LHCN-M2 (cell line): Measurements from ENCODE around the gene SYNE1. TPM values are rescaled to one million over a fixed set of nuclear protein-coding genes. Genes with fewer than 3 reads are reported as not detected.
A peak's percentile ranks its signal among the peaks of the same experiment; 100 is the strongest.
"Not testable (repeated sequence)": the region's sequence is repeated elsewhere in the genome, so short reads cannot be mapped to it uniquely, and the experiment has no call there.

Source experiments
- DNase-seq: peaks from one replicate; pipeline ENCODE4 v3.0.0-alpha.2; 2012; ENCODE audit warnings: low read depth
- total RNA-seq: library from RNA; depleted of rRNA; stranded (reverse); fragments of >200 nt; gene quantifications from 2 replicates; pipeline ENCODE4 v1.2.3, GENCODE V29; 2014

The SYNE1 gene
- total RNA-seq, 1 experiment from 2014 or later, result 55.1 TPM

DNA sequence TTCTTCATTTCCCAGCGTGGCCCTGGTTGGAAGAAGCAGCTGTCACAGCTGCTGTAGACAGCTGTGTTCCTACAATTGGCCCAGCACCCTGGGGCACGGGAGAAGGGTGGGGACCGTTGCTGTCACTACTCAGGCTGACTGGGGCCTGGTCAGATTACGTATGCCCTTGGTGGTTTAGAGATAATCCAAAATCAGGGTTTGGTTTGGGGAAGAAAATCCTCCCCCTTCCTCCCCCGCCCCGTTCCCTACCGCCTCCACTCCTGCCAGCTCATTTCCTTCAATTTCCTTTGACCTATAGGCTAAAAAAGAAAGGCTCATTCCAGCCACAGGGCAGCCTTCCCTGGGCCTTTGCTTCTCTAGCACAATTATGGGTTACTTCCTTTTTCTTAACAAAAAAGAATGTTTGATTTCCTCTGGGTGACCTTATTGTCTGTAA lies 537.0 kb downstream of the SYNE1 start:
- DNase-seq, result peak; percentile 95

GRCh38 chr6:152099446-152100182 lies 537.5 kb downstream of the SYNE1 start:
- DNase-seq, result no peak

DNA sequence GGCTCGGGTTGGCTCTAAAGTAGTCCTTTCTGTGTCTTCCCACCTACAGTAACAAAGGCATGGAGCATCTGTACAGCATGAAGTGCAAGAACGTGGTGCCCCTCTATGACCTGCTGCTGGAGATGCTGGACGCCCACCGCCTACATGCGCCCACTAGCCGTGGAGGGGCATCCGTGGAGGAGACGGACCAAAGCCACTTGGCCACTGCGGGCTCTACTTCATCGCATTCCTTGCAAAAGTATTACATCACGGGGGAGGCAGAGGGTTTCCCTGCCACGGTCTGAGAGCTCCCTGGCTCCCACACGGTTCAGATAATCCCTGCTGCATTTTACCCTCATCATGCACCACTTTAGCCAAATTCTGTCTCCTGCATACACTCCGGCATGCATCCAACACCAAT lies 538.5 kb downstream of the SYNE1 start:
- DNase-seq, result no peak

GRCh38 chr6:152096863-152097496 lies 540.2 kb downstream of the SYNE1 start:
- peak; percentile 93 for DNase-seq

GRCh38 chr6:152094992-152095592 lies 542.1 kb downstream of the SYNE1 start:
- DNase-seq, result peak; percentile 99

- DNase-seq, result no peak
These were observed 542.9 kb downstream of the SYNE1 start for GRCh38 chr6:152094276-152094675.

- no peak for DNase-seq
These were observed 543.5 kb downstream of the SYNE1 start for GRCh38 chr6:152093711-152094110.

DNA sequence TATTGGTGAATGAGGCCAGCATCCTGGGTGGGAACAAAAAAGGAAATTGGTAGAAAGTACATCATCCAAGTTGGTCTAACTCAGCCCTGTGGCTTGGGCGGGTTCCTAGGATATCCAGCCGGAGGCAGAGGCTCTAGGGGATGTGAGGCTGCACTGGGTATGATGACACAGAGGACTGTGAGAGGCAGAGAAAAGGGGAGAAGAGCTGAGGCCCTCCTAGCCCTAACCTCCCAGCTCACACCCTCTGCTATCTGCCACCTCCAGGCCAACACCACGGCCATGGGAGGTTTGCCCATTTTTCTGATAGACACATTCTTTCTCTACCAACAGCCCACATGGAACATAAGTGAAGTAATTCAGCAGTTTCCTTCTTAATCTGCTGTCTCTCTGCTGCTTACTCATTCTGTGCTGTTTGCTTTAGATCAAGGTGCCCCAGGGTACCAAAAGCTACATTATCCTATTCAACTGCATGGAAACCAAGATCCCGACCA lies 545.3 kb downstream of the SYNE1 start:
- peak; percentile 27 for DNase-seq

DNA sequence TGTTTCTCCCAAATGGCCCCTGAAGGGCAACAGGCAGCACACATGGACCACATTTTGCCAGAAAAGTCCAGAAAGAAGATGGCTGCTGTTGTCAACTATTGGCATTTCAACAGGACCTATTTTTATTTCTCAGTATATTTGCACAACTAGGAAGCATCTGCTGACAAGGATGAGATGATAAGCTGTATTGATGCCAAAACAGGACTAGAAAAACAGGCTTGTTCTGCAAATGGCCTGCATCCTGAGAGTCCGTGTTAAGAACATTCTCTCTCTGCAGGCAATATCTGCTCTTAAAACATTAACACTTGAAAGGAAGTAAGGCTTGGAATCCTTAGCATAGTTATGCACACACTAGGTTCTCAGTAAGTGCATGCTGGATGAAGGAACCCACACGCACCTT lies 546.0 kb downstream of the SYNE1 start:
- DNase-seq, result no peak

DNA sequence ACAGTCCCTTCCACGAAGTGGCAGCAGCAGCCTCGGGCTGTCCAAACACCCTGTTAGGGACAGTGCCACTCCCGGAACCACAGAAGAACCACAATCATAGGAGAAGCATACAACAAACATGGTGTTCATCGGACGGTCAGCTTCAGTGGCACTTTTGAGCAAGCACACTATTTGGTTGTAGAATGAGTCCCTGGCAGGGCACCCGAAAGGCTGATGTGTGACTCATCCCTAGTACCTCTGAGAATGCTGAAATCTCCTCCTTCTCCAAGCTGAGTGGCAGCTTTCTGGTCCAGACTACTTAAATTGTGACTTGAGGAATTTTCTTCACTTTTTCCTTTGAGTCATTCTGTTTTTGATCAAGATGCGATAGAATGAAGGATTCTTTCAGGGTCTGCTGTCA lies 547.2 kb downstream of the SYNE1 start:
- peak; percentile 68 for DNase-seq

- peak; percentile 90 for DNase-seq
These were observed 549.5 kb downstream of the SYNE1 start for GRCh38 chr6:152087701-152088100.

DNA sequence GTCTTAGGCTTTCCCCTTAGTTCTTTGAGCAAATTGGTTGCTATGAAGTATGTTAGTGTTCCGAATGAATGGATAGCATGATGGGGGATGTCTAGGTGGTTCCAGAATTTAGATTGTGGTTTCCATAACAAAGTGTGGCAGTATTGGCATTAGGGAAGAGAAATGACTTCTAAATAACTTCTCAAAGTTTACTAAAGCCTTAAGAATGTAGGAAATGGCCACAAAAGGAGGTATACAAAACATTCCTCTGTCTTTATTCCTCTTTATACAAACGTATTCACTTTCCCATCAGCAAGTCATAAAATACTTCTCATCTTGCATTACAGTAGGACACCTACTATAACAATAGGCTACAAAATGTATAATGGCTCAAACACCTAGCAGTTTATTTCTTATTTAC lies 550.1 kb downstream of the SYNE1 start:
- peak; percentile 37 for DNase-seq

- DNase-seq, result peak; percentile 72
These were observed 550.8 kb downstream of the SYNE1 start for GRCh38 chr6:152086223-152086873.

DNA sequence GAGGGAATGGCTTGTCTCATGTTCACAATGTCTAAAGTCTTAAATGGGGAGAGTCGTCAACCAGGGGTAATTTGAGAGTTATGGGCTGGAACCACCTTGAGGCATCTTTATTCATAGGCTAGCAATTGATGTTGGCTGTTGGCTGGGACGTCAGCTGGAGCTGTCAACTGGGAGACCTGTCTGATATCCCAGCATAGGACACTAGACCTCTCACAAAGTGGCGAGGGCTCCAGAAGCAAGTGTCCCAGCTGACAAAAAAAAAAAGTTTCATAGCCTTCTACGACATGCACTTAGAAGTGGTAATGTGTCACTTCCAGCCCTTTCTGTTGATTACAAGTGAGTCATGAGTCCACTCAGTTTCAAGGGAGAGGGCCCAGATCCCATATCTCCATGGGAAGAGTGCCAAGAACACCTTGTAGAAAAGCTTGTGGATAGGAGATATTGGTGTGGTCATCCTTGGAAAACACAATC lies 551.7 kb downstream of the SYNE1 start:
- DNase-seq, result peak; percentile 67

DNA sequence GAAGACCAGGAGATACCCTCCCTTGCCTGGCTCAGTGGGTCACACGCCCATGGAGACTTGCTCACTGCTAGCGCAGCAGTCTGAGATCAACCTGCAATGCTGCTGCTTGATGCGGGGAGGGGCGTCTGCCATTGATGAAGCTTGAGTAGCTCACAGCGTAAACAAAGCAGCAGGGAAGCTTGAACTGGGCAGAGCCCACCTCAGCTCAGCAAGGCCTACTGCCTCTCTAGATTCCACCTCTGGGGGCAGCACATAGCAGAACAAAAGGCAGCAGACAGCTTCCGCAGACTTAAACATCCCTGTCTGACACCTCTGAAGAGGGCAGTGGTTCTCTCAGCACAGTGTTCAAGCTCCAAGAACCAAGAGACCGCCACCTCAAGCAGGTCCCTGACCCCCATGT lies 558.4 kb downstream of the SYNE1 start:
- no peak for DNase-seq

DNA sequence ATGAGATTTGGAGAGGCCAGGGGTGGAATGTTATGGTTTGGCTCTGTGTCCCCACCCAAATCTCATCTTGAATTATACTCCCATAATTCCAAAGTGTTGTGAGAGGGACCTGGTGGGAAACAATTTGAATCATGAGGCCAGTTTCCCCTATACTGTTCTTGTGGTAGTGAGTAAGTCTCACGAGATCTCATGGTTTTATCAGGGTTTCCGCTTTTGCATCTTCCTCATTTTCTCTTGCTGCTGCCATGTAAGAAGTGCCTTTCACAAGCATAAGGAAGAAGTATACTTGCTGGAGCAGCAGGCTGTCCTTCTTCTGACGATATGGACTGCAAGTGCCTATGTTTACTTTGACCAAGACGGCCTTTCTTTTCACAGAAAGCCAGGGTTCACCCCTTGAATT lies 559.2 kb downstream of the SYNE1 start:
- no peak for DNase-seq

DNA sequence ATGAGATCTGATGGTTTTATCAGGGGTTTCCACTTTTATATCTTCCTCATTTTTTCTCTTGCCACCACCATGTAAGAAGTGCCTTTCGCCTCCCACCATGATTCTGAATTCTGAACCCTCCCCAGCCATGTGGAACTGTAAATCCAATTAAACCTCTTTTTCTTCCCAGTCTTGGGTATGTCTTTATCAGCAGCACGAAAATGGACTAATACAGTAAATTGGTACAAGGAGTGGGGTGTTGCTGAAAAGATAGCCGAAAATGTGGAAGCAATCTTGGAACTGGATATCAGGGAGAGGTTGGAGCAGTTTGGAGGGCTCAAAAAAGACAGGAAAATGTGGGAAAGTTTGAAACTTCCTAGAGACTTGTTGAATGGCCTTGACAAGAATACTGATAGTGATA lies 560.9 kb downstream of the SYNE1 start:
- not testable (repeated sequence) for DNase-seq

DNA sequence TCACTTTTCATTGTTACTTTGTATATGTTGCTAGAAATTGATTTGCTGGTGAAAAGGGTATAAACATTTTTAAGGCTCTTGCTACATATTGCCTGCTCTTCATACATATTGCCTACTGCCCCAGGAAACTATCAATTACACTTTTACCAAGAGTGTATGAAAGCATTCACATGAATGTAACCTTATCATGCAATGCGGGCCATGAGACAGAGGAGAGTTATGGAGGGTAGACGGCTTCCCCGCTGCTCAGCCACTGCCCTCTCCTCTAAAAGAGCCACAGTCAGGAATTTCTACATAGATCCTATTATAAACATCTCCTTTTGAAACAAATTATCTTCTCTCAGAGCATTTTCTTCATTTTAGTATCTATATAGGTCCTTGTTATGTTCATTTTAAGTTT lies 565.3 kb downstream of the SYNE1 start:
- DNase-seq, result no peak
